ENCODE data around the gene COL17A1.

DNA sequence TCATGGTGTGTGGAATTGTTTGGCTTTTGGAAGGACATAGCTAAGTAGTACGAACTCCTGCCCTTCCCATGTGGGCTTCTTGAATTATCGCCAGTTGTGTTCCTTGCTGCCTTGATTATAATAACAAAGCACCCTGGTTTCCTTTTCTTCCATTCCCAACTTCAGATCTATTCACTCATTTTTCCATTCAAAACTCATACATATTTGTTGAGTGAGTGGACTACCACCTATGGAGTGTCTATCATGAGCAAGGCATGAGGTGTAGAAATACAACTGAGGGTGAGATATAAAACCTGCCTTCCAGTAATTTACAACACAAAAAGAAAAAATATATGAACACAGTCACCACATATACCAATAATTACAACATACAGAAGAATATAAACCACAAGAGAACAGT lies 4.9 kb upstream of the COL17A1 start:
- TF ChIP-seq, protein P1, sequence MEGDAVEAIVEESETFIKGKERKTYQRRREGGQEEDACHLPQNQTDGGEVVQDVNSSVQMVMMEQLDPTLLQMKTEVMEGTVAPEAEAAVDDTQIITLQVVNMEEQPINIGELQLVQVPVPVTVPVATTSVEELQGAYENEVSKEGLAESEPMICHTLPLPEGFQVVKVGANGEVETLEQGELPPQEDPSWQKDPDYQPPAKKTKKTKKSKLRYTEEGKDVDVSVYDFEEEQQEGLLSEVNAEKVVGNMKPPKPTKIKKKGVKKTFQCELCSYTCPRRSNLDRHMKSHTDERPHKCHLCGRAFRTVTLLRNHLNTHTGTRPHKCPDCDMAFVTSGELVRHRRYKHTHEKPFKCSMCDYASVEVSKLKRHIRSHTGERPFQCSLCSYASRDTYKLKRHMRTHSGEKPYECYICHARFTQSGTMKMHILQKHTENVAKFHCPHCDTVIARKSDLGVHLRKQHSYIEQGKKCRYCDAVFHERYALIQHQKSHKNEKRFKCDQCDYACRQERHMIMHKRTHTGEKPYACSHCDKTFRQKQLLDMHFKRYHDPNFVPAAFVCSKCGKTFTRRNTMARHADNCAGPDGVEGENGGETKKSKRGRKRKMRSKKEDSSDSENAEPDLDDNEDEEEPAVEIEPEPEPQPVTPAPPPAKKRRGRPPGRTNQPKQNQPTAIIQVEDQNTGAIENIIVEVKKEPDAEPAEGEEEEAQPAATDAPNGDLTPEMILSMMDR (IDR thresholded peaks at IDR 0.05): no peak
- TF ChIP-seq POLR2A (IDR thresholded peaks at IDR 0.05; ENCODE audit: low read depth) (no peak), POLR2AphosphoS5 (IDR thresholded peaks at IDR 0.05) (no peak), EP300 (IDR thresholded peaks at IDR 0.05) (no peak)

Data from esophagus muscularis mucosa (tissue), 4 donors.